GM10847 (cell line): ENCODE results near the gene CASTOR1.

Experiments
- POLR2A ChIP-seq: IDR thresholded peaks from 2 replicates; pipeline ENCODE4 v1.6.1; 2011; ENCODE audit not compliant: insufficient read length; ENCODE audit errors: extremely low read depth

The CASTOR1 gene

GRCh38 chr22:30285176-30285845, 4.0 kb downstream of the CASTOR1 start:
- no peak for TF ChIP-seq POLR2A

GRCh38 chr22:30284666-30285065, 4.6 kb downstream of the CASTOR1 start:
- TF ChIP-seq POLR2A = no peak

GRCh38 chr22:30284172-30284571, 5.1 kb downstream of the CASTOR1 start:
- no peak for TF ChIP-seq POLR2A

- no peak for TF ChIP-seq POLR2A
Observed at GRCh38 chr22:30283342-30283741, 6.0 kb downstream of the CASTOR1 start.

GRCh38 chr22:30282616-30283046, 6.7 kb downstream of the CASTOR1 start:
- no peak for TF ChIP-seq POLR2A

- no peak for TF ChIP-seq POLR2A
Observed at GRCh38 chr22:30280505-30280904, 8.8 kb downstream of the CASTOR1 start.

- TF ChIP-seq POLR2A = no peak
Observed at GRCh38 chr22:30279932-30280331, 9.4 kb downstream of the CASTOR1 start.

- TF ChIP-seq POLR2A = no peak
Observed at GRCh38 chr22:30279046-30279788, 10.1 kb downstream of the CASTOR1 start.

GRCh38 chr22:30277547-30278344, 11.6 kb downstream of the CASTOR1 start:
- TF ChIP-seq POLR2A = no peak

- TF ChIP-seq POLR2A = no peak
Observed at GRCh38 chr22:30276039-30276438, 13.3 kb downstream of the CASTOR1 start.

- TF ChIP-seq POLR2A = no peak
Observed at GRCh38 chr22:30275625-30276024, 13.7 kb downstream of the CASTOR1 start.

GRCh38 chr22:30274437-30274812, 14.9 kb downstream of the CASTOR1 start:
- no peak for TF ChIP-seq POLR2A

GRCh38 chr22:30273711-30274436, 15.4 kb downstream of the CASTOR1 start:
- TF ChIP-seq POLR2A = no peak

GRCh38 chr22:30272781-30273601, 16.3 kb downstream of the CASTOR1 start:
- TF ChIP-seq POLR2A = no peak

- no peak for TF ChIP-seq POLR2A
Observed at GRCh38 chr22:30270832-30271231, 18.5 kb downstream of the CASTOR1 start.

GRCh38 chr22:30268331-30268730, 21.0 kb downstream of the CASTOR1 start:
- TF ChIP-seq POLR2A = no peak
